K562 (cell line): ENCODE measurements around the gene JUND. TPM values are rescaled to one million over a fixed set of nuclear protein-coding genes. Genes with fewer than 3 reads are reported as not detected.

Experiments
- CREB3L1 ChIP-seq: fragments of 450-650 bp; IDR thresholded peaks from 2 replicates; pipeline ENCODE4 v1.6.1; 2014; ENCODE audit warnings: low read depth, mild to moderate bottlenecking, moderate library complexity, borderline replicate concordance
- DIDO1 ChIP-seq: fragments of 450-650 bp; IDR thresholded peaks from 2 replicates; pipeline ENCODE4 v1.6.1; 2016; ENCODE audit warnings: low read depth, missing biosample characterization, missing genetic modification characterization
- FOS ChIP-seq: IDR thresholded peaks from 3 replicates; pipeline ENCODE4 v1.6.1; 2011; ENCODE audit not compliant: insufficient read length; ENCODE audit errors: extremely low read depth
- FUS ChIP-seq: fragments of 200-400 bp; formaldehyde crosslinking; optimal IDR thresholded peaks from 2 replicates; pipeline ENCODE3; 2017; ENCODE audit warnings: low read depth, low read length
- LARP7 ChIP-seq: fragments of 450-650 bp; IDR thresholded peaks from 2 replicates; pipeline ENCODE4 v1.6.1; 2016
- MBD2 ChIP-seq: sonication (generic); IDR thresholded peaks from 2 replicates; pipeline ENCODE4 v1.6.1; 2016; ENCODE audit warnings: low read depth, borderline replicate concordance
- OTX1 ChIP-seq: fragments of 450-650 bp; formaldehyde crosslinking; IDR thresholded peaks from 2 replicates; pipeline ENCODE4 v1.4.0; 2022; ENCODE audit warnings: mild to moderate bottlenecking
- SMAD4 ChIP-seq: fragments of 250-450 bp; sonication (Bioruptor Pico); conservative IDR thresholded peaks from 2 replicates; pipeline ENCODE4 v1.8.0; 2021; ENCODE audit warnings: inconsistent platforms, mild to moderate bottlenecking, moderate library complexity
- TRIM28 ChIP-seq: fragments of 450-650 bp; IDR thresholded peaks from 2 replicates; pipeline ENCODE4 v1.6.1; 2017
- USF1 ChIP-seq: sonication (generic); formaldehyde crosslinking; IDR thresholded peaks from 2 replicates; pipeline ENCODE4 v1.9.0; 2022; ENCODE audit warnings: mild to moderate bottlenecking, missing genetic modification reagents
- VEZF1 ChIP-seq: fragments of 200-800 bp; sonication (Bioruptor generic); IDR thresholded peaks from 2 replicates; pipeline ENCODE4 v1.6.1; 2017; ENCODE audit warnings: missing genetic modification characterization, missing compliant biosample characterization
- ZNF408 ChIP-seq: fragments of 250-450 bp; sonication (Bioruptor Pico); IDR thresholded peaks from 2 replicates; pipeline ENCODE4 v1.4.0; 2020; ENCODE audit warnings: low read depth, mild to moderate bottlenecking, moderate library complexity
- polyA plus RNA-seq, 8 experiments: library from polyadenylated mRNA; depleted of rRNA in 4 of 8; stranded (reverse) in 5 of 8; unstranded in 3 of 8; fragments of >200 nt; fragmentation: Nextera tagmentation in 2 of 8; fragmentation: Illumina TruSeq in 1 of 8; extraction: Ambion mirVana in 2 of 8; extraction: Trizol in 1 of 8; gene quantifications; 2 replicates each; pipeline versions ENCODE4 v1.2.1 to v1.2.3, GENCODE V29; 2011 to 2014; ENCODE audit warnings: inconsistent platforms in 1 of 8, missing spikeins in 1 of 8
- total RNA-seq, 7 experiments: library from RNA; depleted of rRNA in 6 of 7; stranded (reverse); fragments of >200 nt in 6 of 7; fragmentation: Illumina TruSeq in 2 of 7; extraction: Trizol in 2 of 7; gene quantifications; 2 replicates each; pipeline versions ENCODE4 v1.2.1 to v1.2.3, GENCODE V29; 2011 to 2021; ENCODE audit warnings: low replicate concordance in 1 of 7
- TF ChIP-seq, protein P1 (sequence below): fragments of 450-650 bp; IDR thresholded peaks from 2 replicates; pipeline ENCODE4 v1.6.1; 2016; ENCODE audit warnings: low read depth
- TF ChIP-seq, protein P2 (sequence below): IDR thresholded peaks from 2 replicates; pipeline ENCODE4 v1.6.1; 2016; ENCODE audit warnings: missing genetic modification characterization, missing compliant biosample characterization

The JUND gene
- total and polyA plus RNA-seq, 9 of the 15 experiments (the other 6 are each of a cell fraction or from before 2014, with no cell fraction given), result 6.4 to 286 (median 42.3) TPM

DNA sequence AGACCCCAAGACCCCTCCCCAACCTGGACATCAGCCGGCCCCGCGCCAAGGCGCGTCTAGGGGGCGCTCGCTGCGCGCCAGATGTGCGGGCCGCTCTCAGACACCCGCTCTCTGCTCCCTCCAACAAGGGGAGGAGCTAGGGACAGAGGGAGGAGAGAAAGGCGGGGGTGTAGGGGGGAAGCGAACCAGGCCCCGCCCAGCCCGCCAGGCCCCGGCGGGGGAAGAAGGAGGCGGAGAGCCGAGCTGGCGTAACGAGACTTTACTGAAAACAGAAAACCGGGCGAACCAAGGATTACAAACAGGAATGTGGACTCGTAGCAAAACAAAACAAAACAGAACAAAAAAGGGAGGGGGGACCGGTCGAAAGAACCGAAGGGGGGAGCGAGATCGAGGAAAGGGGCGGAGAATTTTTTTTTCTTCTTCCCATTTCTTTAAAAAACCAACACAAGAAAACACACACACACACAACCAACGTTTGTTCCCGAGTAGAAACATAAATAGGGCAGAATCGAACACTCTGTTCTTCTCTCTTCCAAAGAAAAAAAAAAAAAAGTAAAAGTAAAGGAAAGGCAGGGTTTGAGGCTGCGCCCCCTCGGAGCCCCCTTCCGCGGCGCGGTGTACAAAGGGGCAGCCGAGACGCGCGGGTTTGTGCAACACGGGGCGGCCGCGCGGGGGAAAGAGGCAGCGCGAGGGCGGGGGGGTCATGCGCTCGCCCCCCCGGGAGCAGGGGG, 1.7 kb downstream of the JUND start (continued):
- TF ChIP-seq, protein P1, sequence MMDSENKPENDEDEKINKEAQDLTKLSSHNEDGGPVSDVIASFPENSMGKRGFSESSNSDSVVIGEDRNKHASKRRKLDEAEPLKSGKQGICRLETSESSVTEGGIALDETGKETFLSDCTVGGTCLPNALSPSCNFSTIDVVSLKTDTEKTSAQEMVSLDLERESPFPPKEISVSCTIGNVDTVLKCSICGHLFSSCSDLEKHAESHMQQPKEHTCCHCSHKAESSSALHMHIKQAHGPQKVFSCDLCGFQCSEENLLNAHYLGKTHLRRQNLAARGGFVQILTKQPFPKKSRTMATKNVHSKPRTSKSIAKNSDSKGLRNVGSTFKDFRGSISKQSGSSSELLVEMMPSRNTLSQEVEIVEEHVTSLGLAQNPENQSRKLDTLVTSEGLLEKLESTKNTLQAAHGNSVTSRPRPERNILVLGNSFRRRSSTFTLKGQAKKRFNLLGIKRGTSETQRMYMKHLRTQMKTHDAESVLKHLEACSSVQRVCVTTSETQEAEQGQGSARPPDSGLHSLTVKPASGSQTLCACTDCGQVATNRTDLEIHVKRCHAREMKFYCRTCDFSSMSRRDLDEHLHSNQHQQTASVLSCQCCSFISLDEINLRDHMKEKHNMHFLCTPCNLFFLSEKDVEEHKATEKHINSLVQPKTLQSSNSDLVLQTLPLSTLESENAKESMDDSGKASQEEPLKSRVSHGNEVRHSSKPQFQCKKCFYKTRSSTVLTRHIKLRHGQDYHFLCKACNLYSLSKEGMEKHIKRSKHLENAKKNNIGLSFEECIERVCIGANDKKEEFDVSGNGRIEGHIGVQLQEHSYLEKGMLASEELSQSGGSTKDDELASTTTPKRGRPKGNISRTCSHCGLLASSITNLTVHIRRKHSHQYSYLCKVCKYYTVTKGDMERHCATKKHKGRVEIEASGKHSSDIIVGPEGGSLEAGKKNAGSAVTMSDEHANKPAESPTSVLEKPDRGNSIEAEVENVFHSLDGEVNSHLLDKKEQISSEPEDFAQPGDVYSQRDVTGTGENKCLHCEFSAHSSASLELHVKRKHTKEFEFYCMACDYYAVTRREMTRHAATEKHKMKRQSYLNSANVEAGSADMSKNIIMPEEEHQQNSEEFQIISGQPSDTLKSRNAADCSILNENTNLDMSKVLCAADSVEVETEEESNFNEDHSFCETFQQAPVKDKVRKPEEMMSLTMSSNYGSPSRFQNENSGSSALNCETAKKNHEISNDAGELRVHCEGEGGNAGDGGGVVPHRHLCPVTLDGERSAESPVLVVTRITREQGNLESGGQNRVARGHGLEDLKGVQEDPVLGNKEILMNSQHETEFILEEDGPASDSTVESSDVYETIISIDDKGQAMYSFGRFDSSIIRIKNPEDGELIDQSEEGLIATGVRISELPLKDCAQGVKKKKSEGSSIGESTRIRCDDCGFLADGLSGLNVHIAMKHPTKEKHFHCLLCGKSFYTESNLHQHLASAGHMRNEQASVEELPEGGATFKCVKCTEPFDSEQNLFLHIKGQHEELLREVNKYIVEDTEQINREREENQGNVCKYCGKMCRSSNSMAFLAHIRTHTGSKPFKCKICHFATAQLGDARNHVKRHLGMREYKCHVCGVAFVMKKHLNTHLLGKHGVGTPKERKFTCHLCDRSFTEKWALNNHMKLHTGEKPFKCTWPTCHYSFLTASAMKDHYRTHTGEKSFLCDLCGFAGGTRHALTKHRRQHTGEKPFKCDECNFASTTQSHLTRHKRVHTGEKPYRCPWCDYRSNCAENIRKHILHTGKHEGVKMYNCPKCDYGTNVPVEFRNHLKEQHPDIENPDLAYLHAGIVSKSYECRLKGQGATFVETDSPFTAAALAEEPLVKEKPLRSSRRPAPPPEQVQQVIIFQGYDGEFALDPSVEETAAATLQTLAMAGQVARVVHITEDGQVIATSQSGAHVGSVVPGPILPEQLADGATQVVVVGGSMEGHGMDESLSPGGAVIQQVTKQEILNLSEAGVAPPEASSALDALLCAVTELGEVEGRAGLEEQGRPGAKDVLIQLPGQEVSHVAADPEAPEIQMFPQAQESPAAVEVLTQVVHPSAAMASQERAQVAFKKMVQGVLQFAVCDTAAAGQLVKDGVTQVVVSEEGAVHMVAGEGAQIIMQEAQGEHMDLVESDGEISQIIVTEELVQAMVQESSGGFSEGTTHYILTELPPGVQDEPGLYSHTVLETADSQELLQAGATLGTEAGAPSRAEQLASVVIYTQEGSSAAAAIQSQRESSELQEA, result 0 out of 2 replicates have a peak, but pooled peaks have one; percentile 44
- TF ChIP-seq LARP7 (peak; percentile 62; the same call in 1 of the 2 replicates), DIDO1 (no peak), USF1 (no peak), CREB3L1 (no peak), FUS (no peak), ZNF408 (CRISPR knock-in tag) (no peak), SMAD4 (no peak; the same call in 1 of the 2 replicates), OTX1 (CRISPR knock-in tag) (0 out of 2 replicates have a peak, but pooled peaks have one; percentile 38), FOS (no peak), TRIM28 (no peak), VEZF1 (CRISPR knock-in tag) (peak; percentile 94), MBD2 (peak; percentile 54; the same call in 1 of the 2 replicates)
- TF ChIP-seq, protein P2, sequence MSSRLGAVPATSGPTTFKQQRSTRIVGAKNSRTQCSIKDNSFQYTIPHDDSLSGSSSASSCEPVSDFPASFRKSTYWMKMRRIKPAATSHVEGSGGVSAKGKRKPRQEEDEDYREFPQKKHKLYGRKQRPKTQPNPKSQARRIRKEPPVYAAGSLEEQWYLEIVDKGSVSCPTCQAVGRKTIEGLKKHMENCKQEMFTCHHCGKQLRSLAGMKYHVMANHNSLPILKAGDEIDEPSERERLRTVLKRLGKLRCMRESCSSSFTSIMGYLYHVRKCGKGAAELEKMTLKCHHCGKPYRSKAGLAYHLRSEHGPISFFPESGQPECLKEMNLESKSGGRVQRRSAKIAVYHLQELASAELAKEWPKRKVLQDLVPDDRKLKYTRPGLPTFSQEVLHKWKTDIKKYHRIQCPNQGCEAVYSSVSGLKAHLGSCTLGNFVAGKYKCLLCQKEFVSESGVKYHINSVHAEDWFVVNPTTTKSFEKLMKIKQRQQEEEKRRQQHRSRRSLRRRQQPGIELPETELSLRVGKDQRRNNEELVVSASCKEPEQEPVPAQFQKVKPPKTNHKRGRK (tag), result peak; percentile 56
